AG09309 (cell line): ENCODE data around the gene GRIN2D.

Experiments
- DNase-seq: peaks from one replicate; pipeline ENCODE4 v3.0.0-alpha.2; 2010; ENCODE audit warnings: low read depth
- H3K4me3 ChIP-seq: 2 replicates; pipeline ENCODE4 v1.5.1; 2011; ENCODE audit warnings: mild to moderate bottlenecking, low read depth, low read length, moderate library complexity; ENCODE audit not compliant: control insufficient read depth
- CTCF ChIP-seq: IDR thresholded peaks from 2 replicates; pipeline ENCODE4 v1.5.1; 2011; ENCODE audit warnings: mild to moderate bottlenecking, low read depth, low read length, inconsistent platforms; ENCODE audit not compliant: insufficient read depth, control insufficient read depth; ENCODE audit errors: missing control alignments

The GRIN2D gene

GRCh38 chr19:48393559-48394330, at the start of gene GRIN2D:
TSS of gene GRIN2D (plus strand) at chr19:48393668. CDS start at chr19:48398393, 4,725 bp downstream.
- DNase-seq = no peak
- no peak for TF ChIP-seq CTCF
- H3K4me3 ChIP-seq = peak within 1 kb of the TSS; percentile 32

GRCh38 chr19:48344892-48345291, 48.6 kb upstream of the GRIN2D start:
- DNase-seq = no peak
- no peak overlapping the region for H3K4me3 ChIP-seq
- no peak for TF ChIP-seq CTCF

DNA sequence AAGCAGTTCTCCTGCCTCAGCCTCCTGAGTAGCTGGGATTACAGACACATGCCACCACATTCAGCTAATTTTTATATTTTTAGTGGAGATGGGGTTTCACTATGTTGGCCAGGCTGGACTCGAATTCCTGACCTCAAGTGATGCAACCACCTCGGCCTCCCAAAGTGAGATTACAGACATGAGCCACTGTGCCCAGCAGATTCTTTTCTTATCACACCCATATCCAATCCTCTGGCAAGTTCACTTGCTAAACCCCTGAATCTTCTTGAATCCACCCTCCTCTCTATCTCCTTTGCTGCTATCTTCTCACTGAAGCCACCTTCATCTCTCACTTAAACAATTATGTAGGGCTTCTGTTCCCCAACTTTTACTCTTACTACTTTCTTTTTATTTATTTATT, 47.3 kb upstream of the GRIN2D start:
- no peak overlapping the region for H3K4me3 ChIP-seq
- no peak for DNase-seq
- TF ChIP-seq CTCF = no peak

DNA sequence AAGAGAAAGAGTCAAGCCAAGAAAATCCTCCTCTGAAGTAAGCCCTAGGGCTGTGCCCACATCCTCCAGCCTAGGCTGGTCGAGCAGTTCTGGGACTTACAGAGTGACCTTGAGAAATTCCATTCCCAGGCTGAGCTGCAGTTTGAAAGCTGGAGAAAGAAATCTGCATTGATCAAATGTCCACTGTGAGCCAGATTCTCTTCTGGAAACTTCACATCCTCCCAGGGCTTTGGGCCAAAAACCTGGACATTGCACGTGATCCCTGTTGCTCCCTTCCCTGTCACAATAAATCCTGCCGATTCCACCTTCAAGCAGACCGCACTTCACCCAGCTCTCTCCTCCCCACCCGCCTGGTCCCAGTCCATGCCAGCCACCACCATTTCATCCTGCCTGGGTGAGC, 45.4 kb upstream of the GRIN2D start:
- H3K4me3 ChIP-seq = no peak overlapping the region
- no peak for TF ChIP-seq CTCF
- DNase-seq = no peak

DNA sequence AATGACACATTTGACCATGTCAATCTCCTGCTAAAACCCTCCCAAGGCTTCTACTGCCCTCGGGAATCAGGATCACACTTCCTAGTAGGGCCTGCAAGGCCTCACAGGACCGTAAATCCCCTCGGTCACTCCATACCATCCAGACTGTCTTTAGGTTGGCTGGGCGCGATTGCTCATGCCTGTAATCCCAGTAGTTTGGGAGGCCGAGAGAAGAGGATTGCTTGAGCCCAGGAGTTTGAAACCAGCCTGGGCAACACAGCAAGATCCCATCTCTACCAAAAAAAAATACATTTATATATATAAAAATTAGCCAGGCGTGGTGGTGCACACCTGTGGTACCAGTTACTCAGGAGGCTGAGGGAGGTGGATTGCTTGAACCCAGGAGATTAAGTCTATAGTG, 44.7 kb upstream of the GRIN2D start:
- no peak for TF ChIP-seq CTCF
- no peak overlapping the region for H3K4me3 ChIP-seq
- no peak for DNase-seq

GRCh38 chr19:48350856-48351255, 42.6 kb upstream of the GRIN2D start:
- DNase-seq = no peak
- H3K4me3 ChIP-seq = no peak overlapping the region
- TF ChIP-seq CTCF = no peak
